ENCODE data around the gene NTN1.

GRCh38 chr17:9035249-9035648, 13.9 kb downstream of the NTN1 start:
- TF ChIP-seq CTCF (IDR thresholded peaks at IDR 0.05) (no peak), POLR2A (IDR thresholded peaks at IDR 0.05) (no peak)

All from testis (tissue), 2 donors.